ENCODE data around the gene SPTLC3.

Gene SPTLC3

GRCh38 chr20:13025181-13025580, 16.4 kb downstream of the SPTLC3 start:
- TF ChIP-seq CTCF (IDR thresholded peaks at IDR 0.05): no peak

GRCh38 chr20:13028001-13028400, 19.2 kb downstream of the SPTLC3 start:
- TF ChIP-seq CTCF (IDR thresholded peaks at IDR 0.05): no peak

- TF ChIP-seq CTCF (IDR thresholded peaks at IDR 0.05): no peak
Measured at GRCh38 chr20:13028673-13029072, 19.9 kb downstream of the SPTLC3 start.

- TF ChIP-seq CTCF (IDR thresholded peaks at IDR 0.05): no peak
Measured at GRCh38 chr20:13029687-13030375, 21.1 kb downstream of the SPTLC3 start.

GRCh38 chr20:13031751-13032150, 23.0 kb downstream of the SPTLC3 start:
- no peak for TF ChIP-seq CTCF (IDR thresholded peaks at IDR 0.05)

GRCh38 chr20:13034115-13034514, 25.3 kb downstream of the SPTLC3 start:
- TF ChIP-seq CTCF (IDR thresholded peaks at IDR 0.05): no peak

GRCh38 chr20:13034936-13035335, 26.2 kb downstream of the SPTLC3 start:
- no peak for TF ChIP-seq CTCF (IDR thresholded peaks at IDR 0.05)

Measured in LNCAP (cell line).